Hematopoietic multipotent progenitor cell treated with erythropoietin and hydrocortisone succinate and interleukin-3 and kit ligand, for 17 days (in vitro differentiated cells): ENCODE measurements around the gene ALG12.

Source experiments
- DNase-seq: peaks from one replicate; pipeline ENCODE4 v3.0.0-alpha.2; 2015; ENCODE audit warnings: low spot score

ALG12 gene

DNA sequence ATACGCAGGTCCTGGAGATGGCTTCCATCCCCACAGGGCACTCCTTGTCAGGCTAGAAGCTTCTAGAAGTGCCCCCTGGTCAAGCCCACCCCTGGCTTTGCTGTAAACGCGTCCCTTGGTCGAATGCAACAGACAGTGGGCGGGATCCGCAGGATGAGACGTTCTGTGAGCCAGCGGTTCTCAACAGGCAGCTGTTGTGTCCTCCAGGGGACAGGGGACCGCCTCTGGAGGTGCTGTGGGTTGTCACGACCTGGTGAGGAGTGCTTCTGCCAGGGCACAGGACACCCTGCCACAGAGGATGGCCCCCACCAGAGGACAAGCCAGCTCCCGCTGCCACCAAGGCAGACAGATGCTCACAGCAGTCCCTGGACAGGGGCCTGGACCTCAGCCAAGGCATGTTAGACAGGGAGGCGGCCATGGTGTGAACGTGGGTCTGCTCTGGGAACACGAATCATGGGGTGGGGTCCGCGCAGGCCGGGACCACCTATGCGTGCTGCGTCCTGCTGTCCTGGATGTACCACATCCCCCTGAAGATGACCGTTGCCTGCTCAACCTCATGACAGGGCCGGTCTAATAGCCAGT, 11.8 kb upstream of the ALG12 start:
- DNase-seq: no peak

DNA sequence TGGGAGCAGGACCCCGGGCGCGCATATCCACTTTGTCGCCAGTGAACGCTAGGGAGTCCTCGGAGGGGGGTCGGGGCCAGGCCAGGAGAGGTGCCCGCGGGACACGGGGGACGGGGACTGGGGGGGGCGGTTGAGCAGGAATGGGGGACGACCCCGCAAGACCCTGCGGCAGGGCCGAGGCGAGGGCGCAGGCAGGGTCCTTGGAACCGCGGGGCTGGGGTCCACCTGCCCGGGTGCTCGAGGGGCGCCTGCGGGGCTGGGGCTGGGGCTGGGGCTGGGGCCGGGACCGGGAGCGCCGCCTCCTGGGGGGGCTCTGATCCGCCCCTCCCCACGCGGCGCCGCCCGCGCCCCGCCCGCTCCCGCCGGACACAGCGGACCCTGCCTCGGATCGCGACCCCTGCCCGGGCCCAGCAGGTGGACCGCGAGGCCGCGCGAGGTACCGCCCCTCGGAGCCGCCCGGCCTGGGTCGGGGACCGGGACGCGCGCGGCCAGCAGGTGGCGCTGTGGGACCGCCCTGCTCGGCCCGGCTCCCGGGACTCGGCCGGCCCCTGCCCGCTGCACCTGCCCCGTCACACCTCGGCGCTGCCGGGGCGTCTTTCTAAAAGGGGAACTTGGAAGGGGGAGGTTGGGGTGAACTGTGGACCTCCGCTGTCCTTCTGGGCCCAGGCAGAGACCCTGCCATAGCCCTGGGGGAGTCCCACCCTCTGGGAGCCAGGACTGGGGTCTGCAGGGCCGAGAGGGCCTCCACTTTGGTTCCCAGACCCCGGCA, 11.2 kb upstream of the ALG12 start:
- DNase-seq: peak; percentile 68

DNA sequence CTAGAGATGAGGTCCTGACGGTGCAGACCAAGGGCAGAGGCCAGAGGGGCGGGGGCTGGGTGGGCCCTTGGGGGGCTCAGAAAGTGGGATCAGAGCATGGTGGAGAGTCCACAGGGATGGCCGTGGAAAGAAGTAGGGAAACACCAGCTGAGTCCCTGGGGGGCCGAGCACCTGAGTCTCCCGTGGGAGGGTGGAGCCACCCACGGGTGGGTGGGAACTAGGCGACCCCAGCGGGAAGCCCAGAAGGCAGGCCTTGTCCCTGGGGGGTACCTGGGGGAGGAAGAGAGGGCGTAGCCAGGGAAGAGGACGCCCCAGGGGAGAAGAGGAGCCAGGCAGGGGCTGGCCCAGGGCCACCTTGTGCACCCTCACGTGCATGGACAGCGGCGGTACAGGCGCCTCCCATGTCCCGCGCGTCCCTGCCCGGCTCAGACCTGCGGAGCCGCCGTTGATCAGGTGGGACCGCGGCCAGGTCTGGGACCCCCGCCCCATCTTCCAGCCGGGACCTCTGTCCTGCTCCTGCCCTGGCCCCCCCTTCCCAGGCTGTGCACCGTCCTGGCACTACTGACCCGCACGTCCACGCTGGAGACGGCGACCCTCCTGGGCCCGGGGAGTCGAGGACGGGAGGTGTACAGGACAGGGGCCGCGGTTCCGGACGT, 10.4 kb upstream of the ALG12 start:
- DNase-seq: no peak

DNA sequence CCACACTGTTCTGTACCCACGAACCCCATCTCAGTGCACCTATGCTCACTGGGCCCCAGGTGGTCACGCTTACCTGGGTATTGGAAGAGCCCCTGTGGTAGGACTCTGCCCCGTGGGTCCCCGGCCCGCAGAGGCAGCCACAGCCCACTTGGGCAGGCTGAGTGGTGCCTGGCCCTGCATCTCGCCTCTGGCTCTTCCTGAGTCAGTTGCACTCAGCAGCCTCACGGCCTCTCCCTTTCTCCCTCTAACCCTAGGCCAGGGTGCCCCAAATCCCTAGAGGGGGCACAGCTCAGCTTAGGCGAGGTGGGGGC, 9.9 kb upstream of the ALG12 start:
- no peak for DNase-seq

DNA sequence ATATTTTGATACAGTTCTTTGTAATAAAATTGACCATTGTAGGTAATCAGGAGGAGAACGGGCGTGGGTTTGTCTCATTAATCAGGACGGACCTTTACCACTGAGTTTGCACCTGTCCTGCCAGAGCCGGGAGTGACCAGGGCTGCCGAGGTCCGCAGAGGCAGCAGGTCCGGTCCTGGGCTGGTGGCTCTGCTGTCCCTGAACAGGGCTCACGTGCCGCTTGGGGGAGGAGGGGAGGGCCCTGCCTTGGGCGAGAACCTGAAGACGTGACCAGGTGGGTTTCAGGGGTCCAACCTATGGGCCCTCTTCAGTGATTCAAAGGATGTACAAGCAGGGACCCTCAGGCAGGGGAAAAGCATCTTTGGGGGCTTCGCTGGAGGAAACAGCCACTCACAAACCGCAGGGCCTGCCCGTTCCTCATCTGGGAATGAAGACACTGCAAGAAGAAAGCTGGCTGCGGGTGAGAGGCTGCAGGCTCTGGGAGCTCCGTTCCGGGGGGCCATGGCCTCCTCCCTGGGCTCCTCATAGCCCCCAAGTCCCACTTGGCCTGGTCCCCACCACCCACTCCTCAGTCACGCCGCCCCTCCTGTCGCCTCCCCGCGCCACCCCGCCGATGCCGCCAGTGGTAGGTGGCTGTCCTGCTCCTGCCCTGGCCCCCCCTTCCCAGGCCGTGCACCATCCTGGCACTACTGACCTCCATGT, 9.4 kb upstream of the ALG12 start:
- DNase-seq: no peak

DNA sequence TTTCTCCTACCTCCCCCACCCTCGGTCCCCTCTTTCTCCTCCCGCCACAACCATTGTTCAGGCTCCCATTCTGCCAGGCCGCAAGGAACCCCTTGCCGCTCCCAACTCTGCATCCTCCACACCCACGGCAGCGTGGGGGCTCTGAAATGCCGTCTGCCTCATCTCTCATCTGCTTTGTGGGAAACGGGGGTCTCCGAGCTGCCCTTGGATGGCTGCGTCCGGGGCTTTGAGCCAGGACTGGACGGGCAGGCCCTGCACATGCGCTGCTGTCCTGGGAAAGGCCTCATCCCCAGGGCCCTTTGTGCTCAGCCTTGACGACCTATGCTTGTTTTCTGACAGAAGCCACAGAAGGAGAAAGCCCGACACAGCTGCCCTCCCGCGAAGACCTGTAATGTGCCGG, 8.7 kb upstream of the ALG12 start:
- DNase-seq: no peak

DNA sequence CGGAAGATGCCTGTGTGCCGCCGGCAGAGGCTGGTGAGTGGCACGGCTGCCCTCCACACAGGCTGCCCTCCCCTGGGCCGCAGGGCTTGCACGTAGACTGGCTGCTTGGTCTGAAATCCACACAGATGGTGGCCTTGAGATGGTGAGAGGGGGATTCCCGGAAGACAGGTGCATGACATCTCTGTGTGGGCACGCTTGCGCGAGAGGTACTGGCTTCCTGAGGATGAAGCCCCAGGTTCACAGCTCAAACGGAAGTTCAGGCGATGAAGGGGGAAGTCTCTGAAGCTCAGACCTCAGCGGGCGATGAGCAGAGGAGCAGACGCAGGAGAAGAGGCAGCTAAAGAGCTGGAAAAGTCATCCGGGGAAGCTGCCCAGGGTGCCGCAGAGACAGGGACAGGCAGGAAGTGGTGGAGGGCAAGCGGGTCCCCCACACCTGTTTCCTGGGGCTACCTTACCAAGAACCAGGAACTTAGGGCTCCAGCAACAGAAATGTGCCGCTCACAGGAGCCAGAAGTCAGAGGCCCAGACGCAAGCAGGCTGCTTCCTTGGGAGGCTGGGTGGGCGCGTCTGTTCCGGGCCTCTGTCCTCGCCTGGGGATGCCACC, 7.4 kb upstream of the ALG12 start:
- no peak for DNase-seq

DNA sequence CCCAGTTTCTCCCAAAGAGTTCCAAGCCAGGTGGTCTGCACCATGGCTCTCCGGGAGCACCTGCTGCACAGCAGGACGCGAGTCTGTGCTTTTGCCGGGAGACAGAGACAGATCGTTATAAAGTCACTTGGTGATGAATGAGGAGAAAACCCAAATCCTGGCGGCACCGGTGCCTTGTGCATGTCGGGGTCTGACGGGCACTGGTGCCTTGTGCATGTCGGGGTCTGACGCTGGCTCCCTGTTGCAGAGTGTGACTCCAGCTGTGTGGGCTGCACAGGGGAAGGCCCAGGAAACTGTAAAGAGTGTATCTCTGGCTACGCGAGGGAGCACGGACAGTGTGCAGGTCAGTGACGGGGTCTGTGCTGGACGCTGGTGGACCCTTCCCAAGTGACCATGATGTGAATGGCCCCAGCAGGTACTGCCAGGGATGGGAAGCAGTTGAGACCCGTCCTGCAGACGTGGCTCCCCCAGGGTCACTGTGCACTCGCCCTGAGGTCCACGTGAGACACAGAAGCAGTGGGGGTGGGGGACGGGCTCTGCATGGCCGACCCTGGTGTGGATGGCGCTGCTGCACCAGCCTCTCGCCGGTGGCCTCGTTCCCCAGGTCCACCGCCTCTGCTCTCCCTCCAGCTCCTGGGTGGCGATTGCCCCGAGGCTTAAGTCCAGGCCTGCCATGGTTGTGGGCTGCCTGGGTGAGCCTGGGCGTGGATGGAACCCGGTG, 6.0 kb upstream of the ALG12 start:
- no peak for DNase-seq

DNA sequence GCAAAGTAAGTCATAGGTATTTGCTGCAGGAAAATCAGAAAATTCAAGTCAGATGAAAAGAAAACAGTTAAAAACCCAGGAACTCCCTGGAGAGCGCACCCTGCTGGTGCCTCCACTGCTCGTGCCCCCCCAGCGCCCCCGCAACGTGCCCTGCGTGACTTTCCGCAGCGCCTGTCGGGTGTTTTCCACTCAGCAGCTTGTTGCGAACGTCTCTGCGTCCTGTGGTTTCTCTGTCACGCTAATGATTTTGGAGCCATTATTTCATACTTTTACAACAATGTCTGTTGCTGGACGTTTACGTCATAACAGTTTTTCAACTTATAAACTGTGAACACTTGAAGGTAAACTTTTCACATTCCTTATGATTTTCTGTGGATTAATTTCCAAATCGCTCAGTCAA, 5.2 kb upstream of the ALG12 start:
- DNase-seq: no peak

DNA sequence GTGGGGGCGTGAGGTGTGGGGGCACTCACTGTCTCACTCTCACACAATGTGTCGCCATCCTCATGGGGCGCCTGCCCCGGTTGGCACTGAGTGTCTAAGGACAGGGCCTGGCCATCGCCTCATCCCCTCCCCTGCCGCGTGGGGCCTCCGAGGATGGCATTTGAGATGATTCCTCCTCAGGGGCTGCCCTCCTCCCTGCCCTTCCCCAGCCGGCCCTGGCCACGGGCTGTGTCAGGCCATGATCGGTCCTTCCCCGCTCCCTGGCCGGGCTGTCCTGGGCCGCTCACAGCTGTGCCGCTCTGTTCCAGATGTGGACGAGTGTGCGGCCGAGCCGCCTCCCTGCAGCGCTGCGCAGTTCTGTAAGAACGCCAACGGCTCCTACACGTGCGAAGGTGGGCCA, 4.7 kb upstream of the ALG12 start:
- DNase-seq: no peak

DNA sequence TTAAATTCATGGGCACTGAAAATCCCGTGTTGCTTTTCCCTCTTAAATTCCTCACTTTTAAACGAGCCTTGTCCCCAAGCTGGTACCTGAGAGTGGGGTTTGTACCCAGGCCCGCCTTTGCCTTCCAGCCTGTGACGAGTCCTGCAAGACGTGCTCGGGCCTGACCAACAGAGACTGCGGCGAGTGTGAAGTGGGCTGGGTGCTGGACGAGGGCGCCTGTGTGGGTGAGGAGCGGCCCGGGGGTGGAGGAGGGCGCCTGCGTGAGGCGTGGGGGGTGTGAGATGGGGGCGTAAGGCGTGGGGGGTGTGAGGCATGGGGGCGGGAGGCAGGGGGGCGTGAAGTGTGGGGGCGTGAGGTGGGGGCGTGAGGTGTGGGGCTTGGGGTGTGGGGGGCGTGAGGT, 4.2 kb upstream of the ALG12 start:
- no peak for DNase-seq

DNA sequence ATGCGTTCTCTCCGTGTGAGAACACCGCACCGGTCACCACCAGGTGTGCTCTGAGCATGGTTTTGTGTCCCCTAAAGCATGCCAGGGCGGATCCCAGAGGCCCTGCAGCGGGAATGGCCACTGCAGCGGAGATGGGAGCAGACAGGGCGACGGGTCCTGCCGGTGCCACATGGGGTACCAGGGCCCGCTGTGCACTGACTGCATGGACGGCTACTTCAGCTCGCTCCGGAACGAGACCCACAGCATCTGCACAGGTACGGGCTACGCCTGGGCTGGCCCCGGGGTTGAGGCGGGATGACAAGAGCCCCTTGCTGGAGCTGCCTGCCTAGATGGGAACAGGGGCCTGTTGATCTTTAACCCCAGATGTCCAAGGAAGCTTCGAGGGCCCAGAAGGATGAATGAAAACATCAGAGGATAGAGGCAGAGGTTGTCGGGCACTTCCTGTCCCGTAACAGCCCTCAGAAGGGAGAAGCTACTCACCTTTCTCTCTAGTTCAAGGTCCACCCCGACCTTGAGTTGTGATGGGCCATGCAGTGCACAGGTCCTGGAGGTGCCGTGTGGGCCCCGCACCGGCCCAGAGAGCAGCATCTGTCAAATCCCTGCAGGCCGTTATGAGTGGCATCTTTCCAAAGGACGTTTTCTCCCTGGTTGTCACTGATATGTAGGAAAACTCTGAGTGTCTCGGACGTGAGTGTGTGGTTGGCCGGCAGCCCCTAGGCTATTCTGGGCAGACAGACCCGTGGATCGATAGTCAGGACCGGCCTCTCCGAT, 3.5 kb upstream of the ALG12 start:
- DNase-seq: no peak

DNA sequence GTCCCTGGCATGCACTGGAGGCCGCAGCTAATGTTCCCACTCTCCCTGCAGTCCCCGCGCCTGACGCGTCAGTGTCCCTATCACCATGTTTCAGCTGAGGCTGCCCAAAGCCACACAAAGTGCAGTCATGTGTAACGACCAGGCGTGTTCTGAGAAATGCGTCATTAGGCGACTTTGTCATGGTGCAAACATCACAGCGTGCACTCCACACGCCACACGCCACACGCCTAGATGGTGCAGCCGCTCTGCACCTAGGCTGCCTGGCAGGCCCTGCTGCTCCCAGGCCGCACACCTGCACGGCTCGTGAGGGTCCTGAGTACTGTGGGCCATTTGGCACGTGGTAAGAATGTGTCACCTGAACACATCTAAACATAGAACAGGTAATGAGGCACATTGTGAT, 2.6 kb upstream of the ALG12 start:
- no peak for DNase-seq

DNA sequence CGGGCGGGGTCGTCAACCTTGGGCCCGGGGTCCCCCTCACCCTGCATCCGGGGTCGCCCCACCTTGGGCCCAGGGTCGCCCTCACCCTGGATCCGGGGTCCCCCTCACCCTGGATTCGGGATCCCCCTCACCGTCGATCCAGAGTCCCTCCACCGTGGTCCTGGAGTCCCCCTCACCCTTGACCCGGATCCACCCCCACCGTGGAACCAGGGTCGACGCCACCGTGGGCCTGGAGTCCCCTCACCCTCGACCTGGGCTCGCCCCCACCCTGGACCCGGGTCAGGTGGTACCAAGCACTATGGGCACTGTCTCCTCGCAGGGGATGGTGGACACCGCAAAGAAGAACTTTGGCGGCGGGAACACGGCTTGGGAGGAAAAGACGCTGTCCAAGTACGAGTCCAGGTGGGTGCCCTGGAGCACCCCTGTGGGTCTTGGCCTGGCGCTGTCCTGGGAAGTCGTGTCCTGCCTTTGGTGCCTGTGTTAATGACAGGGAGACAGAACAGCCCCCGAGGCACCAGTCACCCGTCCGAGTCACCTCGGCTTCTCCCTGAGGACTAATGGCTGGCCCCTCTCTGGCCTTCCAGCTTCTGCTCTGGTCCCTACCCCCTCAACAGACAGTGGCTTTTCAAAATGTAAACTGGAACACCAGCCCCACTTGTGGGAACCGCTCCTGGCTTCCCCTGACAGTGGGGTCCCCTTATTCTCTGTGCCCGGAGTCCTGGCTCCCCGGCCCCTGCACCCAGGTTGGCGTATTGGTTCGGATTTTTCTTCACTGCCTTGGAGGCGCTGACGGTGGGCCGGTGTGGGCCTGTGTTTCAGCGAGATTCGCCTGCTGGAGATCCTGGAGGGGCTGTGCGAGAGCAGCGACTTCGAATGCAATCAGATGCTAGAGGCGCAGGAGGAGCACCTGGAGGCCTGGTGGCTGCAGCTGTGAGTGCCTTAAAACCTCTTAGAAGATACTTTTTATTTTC, 958 bp upstream of the ALG12 start:
- no peak for DNase-seq

DNA sequence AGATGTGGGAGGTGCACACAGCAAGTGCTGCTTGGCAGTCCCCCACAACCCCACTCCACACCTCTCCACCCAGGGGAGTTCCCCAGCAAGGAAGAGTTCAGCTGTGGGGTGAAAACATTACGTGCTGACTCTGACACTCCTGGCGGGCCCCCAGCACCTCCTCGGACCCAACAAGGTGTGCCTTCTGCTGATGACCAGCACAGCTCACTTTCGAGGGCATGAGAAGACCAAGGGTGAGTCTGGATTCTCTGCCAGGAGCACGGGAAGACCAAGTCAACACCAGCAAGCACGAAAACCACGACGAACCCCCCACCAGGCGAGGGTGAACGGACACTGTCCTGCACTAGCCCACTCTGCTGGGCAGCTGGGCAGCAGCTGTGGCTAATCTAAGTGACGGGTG, 1.4 kb downstream of the ALG12 start:
- DNase-seq: no peak

DNA sequence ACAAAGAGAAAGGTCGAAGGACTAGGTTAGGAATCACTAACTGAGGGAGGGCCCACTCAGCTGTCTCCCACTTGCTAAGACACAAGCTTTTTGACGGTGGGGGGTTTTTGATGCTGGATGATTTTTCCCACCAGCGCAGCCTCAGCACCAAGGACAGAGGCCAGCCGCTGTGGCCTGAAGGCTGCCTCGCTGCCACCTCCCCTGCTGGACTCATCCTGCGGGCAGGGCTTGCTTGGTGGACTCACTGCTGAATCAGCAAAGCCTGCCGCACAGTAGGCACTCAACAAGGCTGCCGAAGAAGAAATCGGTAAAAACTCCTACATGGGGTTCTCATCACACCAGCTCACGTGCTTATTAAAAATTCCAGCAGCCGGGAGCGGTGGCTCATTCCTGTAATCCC, 2.6 kb downstream of the ALG12 start:
- no peak for DNase-seq

DNA sequence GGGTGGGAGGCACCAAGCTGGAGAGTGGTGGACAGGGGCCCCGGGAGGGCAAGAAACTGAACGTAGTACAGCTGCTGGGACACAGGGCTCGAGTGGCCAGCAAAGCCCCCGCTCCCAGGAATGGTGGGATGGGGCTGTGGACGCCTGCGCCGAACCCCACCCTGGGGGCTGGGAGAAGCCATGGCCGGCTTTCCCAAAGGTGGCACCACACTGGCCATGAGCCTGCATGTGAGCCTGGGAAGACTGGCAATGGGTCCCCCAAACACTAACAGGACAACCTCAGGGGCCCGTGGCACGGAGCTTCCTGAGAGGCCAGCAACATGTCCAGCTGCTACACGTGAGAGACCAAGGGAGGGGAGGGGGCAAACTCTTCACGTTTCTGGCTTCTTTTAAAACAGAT, 4.0 kb downstream of the ALG12 start:
- DNase-seq: no peak

DNA sequence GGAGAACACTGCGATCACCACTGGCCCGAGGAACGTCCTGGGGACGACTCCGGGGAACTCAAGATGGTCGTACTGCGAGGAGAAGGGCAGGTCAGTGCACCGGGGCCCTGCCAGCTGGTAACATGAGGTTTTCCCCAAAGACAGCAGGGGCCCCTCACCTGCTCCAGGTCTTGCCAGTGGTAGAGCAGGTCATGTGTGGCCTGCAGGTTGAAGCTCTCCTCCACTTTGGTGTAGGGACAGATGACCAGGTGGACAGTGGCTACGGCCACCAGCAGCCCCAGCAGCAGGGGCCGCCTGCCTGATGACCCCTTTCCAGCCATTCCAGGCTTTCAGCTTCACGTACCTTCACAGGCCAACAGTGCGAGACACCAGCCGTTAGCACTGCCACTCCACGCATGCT, 4.8 kb downstream of the ALG12 start:
- DNase-seq: no peak

DNA sequence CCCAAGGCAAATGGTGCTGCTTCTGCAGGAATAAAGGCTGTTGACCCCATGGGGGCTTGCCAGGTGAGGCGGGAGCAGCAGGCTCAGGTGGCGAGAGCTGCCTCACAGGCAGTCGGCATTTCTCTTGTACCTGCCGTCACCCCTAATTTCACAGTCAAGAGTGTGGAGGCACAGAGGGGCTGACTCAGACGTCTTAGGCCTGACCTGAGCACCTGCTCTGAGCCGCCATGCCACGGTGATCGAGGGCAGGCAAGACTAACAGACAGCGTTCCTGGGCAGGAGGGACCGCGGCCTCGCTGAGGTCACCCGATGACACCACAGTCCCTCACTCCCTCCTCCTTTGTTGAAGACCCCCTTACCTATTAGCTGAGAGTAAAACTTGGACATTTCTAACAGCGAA, 5.2 kb downstream of the ALG12 start:
- DNase-seq: no peak
